AG04449 (cell line): ENCODE results near the gene PDCD2L.

Experiments
- CTCF ChIA-PET: fragments of 350-600 bp; formaldehyde crosslinking; extraction: SDS; loops from one replicate; lab custom pipeline; 2021; ENCODE audit warnings: antibody characterized with exemption; lab: Yijun Ruan, JAX
- POLR2A ChIA-PET: fragments of 400-600, 350-600 bp; formaldehyde crosslinking; extraction: SDS; loops from one replicate; lab custom pipeline; 2020; ENCODE audit warnings: antibody characterized with exemption, inconsistent platforms; lab: Yijun Ruan, JAX
- DNase-seq: peaks from one replicate; pipeline ENCODE4 v3.0.0-alpha.2; 2010; ENCODE audit warnings: low read depth, low spot score
- H3K4me3 ChIP-seq: 2 replicates; pipeline ENCODE4 v1.5.1; 2011; ENCODE audit warnings: low read depth, mild to moderate bottlenecking, control low read depth, low read length
- TF ChIP-seq, protein P1 (sequence below): IDR thresholded peaks from one replicate; pipeline ENCODE4 v1.5.1; 2011; ENCODE audit warnings: mild to moderate bottlenecking, moderate library complexity, low read length, control low read depth, inconsistent platforms; ENCODE audit not compliant: insufficient read depth; ENCODE audit errors: missing control alignments

The PDCD2L gene

GRCh38 chr19:34428549-34429285, 24.5 kb downstream of the PDCD2L start:
- CTCF ChIA-PET, result interaction anchor here (0.6 to 1.5 kb wide), 4 partner anchors 12 to 72 kb away, joined by 3 to 4 read pairs (median 3); no protein-coding TSS in a partner anchor
- peak overlapping the region; percentile 87 for H3K4me3 ChIP-seq
- TF ChIP-seq, protein P1, sequence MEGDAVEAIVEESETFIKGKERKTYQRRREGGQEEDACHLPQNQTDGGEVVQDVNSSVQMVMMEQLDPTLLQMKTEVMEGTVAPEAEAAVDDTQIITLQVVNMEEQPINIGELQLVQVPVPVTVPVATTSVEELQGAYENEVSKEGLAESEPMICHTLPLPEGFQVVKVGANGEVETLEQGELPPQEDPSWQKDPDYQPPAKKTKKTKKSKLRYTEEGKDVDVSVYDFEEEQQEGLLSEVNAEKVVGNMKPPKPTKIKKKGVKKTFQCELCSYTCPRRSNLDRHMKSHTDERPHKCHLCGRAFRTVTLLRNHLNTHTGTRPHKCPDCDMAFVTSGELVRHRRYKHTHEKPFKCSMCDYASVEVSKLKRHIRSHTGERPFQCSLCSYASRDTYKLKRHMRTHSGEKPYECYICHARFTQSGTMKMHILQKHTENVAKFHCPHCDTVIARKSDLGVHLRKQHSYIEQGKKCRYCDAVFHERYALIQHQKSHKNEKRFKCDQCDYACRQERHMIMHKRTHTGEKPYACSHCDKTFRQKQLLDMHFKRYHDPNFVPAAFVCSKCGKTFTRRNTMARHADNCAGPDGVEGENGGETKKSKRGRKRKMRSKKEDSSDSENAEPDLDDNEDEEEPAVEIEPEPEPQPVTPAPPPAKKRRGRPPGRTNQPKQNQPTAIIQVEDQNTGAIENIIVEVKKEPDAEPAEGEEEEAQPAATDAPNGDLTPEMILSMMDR, result no peak
- DNase-seq, result no peak
- POLR2A ChIA-PET, result interaction anchor here (0.9 kb wide), 1 partner anchor 48 kb away, joined by 5 read pairs; no protein-coding TSS in a partner anchor

- TF ChIP-seq, protein P1, result no peak
- H3K4me3 ChIP-seq, result peak overlapping the region; percentile 87
- POLR2A ChIA-PET, result no interaction called here
- DNase-seq, result no peak
- CTCF ChIA-PET, result interaction anchor here (0.6 to 1.7 kb wide), 5 partner anchors 13 to 36 kb away, joined by 3 to 6 read pairs (median 3); no protein-coding TSS in a partner anchor
Observed at GRCh38 chr19:34429553-34429952, 25.4 kb downstream of the PDCD2L start.

DNA sequence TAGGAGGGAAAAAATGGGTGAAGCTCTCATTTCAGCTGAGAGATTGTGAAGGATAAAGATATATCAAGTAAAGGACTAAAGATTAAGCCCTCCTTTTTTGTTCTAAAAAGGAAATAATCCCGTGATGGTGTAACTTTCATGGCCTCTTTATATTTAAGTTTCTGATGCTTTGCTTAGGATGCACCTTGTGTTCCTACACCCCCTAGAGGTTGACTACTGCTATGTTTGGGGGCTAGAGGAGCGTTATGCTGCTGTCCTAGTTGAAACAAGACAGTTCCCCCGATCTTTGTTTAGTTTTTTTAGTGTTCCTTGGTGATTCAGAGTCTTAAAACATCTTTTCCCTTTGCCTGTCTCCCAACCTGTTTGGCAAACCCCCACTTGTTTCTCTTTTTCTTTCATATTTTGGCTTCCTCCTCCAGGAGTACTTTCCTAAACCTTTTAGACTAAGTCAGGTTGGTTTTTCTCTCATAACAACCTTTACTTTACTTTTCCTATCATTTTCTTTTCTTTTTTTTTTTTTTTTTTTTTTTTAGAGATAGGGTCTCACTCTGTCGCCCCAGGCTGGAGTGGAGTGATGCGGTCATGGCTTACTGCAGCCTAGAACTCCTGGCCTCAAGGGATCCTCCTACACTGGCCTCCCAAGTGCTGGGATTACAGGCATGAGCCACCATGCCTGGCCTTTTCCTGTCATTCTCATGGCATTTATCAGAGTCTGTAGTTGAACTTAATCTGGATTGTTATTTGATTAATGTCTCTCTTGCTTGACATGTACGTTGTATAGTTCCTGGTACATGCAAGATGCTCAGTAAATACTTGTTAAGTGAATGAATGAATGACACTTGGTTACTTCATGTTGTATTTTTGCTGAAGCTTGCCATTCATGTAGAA, 26.8 kb downstream of the PDCD2L start:
- POLR2A ChIA-PET, result no interaction called here
- TF ChIP-seq, protein P1, result peak; percentile 61
- no peak for DNase-seq
- H3K4me3 ChIP-seq, result no peak overlapping the region
- CTCF ChIA-PET, result interaction anchor here (0.7 to 1.7 kb wide), 13 partner anchors 9 to 653 kb away, joined by 3 to 9 read pairs (median 3); no protein-coding TSS in a partner anchor

DNA sequence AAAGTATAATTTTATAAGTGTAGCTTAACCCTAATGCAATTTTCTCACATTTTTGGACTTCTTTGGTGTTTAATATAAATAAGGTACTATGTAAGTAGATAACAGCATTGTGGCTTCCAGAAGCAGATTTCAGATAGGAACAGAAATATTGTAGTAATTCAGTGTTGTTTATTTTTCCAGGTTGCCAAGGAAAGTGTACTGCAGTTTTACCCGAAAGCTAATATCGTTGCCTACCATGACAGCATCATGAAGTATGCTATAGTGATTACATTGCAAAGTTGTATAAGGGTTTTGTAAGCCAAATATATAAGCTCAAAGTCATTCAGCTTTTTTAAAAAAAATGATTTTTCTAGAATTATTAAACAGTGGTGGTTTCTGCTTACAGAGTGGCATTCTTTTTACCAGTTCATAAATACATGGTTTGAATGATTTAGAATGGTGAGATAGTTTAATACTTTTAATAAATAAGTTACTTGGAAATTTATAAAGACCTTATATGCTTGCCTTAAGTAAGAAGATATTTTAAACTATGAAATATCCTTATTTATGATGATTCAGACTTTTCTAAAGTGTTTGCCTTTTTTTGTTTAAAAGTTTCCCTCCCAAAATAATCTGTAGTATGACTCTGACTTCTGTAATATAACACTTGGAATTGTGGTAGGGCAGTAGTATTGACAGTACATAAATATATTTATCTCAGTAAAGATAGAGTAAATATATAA, 27.6 kb downstream of the PDCD2L start:
- DNase-seq, result no peak
- TF ChIP-seq, protein P1, result no peak
- no peak overlapping the region for H3K4me3 ChIP-seq
- ChIA-PET POLR2A (no interaction called here), CTCF (interaction anchor here (1.0 to 1.6 kb wide), 4 partner anchors 8 to 654 kb away, joined by 3 to 7 read pairs (median 3); no protein-coding TSS in a partner anchor)

DNA sequence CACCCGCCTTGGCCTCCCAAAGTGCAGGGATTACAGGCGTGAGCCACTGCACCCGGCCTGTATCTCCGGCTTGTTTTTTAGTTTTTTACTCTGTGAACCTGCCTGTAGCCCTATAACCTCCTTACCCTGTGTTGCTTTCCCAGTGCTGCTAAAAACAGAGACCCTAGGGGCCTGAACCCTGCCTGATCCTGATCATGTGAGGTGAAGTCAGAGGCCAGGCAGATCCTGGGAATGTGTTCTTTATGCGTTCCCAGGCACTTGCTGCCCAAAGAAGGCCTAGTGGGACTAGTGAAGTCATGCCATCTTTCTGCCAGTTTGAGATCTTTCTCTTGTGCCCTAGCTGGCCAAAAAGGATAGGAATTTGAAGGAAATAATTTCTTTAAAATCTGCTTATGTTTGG, 28.6 kb downstream of the PDCD2L start:
- CTCF ChIA-PET, result no interaction called here
- POLR2A ChIA-PET, result no interaction called here

More for the DNA sequence above, 28.6 kb downstream of the PDCD2L start:
- no peak overlapping the region for H3K4me3 ChIP-seq
- TF ChIP-seq, protein P1, result no peak
- no peak for DNase-seq
